Natural killer cell (primary cell): ENCODE results near the gene PCSK5. TPM values are rescaled to one million over a fixed set of nuclear protein-coding genes. Genes with fewer than 3 reads are reported as not detected.
"Not testable (repeated sequence)": the region's sequence is repeated elsewhere in the genome, so short reads cannot be mapped to it uniquely, and the experiment has no call there.

Experiments used
- ATAC-seq, 3 donors: fragments of 150-1000 bp in 2 of 3; fragments of 200-7000 bp in 1 of 3; cut with Tn5 transposase; 1 replicate in 1 of 3; 2 replicates in 2 of 3; pipeline ENCODE4 v1.10.0; 2021; ENCODE audit warnings: mild to moderate bottlenecking in 2 of 3, moderate library complexity in 2 of 3
- DNase-seq, 2 donors: peaks; one replicate each; pipeline versions ENCODE4 v3.0.0 to v3.0.0-alpha.2; 2013 to 2021; ENCODE audit warnings: mixed read lengths in 1 of 2
- H3K27ac ChIP-seq: one replicate; pipeline ENCODE4 v1.5.1; 2013; ENCODE audit warnings: mild to moderate bottlenecking, low read length
- H3K27me3 ChIP-seq: one replicate; pipeline ENCODE4 v1.6.1; 2013; ENCODE audit warnings: low read length; ENCODE audit not compliant: control insufficient read depth, insufficient read depth
- H3K36me3 ChIP-seq: one replicate; pipeline ENCODE4 v1.6.1; 2013; ENCODE audit warnings: low read length; ENCODE audit not compliant: control insufficient read depth, insufficient read depth
- H3K4me1 ChIP-seq: one replicate; pipeline ENCODE4 v1.6.1; 2013; ENCODE audit warnings: low read length; ENCODE audit not compliant: control insufficient read depth, insufficient read depth
- H3K4me3 ChIP-seq: one replicate; pipeline ENCODE4 v1.5.1; 2013; ENCODE audit warnings: low read length
- H3K9me3 ChIP-seq: one replicate; pipeline ENCODE4 v1.6.1; 2013; ENCODE audit warnings: low read length; ENCODE audit not compliant: control insufficient read depth, insufficient read depth
- H3K27ac Mint-ChIP-seq, 2 donors: one replicate each; pipeline ENCODE4 v1.8.0; 2022; ENCODE audit warnings: mild to moderate bottlenecking in 2 of 2, mixed read lengths in 2 of 2, moderate library complexity in 1 of 2
- H3K27me3 Mint-ChIP-seq, 2 donors: one replicate each; pipeline ENCODE4 v1.8.0; 2022; ENCODE audit warnings: low read depth in 2 of 2, mixed read lengths in 2 of 2
- H3K36me3 Mint-ChIP-seq: one replicate; pipeline ENCODE4 v1.8.0; 2022; ENCODE audit warnings: mixed read lengths
- H3K4me1 Mint-ChIP-seq, 2 donors: one replicate each; pipeline ENCODE4 v1.8.0; 2022; ENCODE audit warnings: mixed read lengths in 2 of 2
- H3K4me3 Mint-ChIP-seq: one replicate; pipeline ENCODE4 v1.8.0; 2022; ENCODE audit warnings: mild to moderate bottlenecking, moderate library complexity, mixed read lengths
- H3K9me3 Mint-ChIP-seq, 2 donors: one replicate each; pipeline ENCODE4 v1.8.0; 2022; ENCODE audit warnings: mixed read lengths in 2 of 2
- WGBS: methylation state at CpG from one replicate; pipeline ENCODE4 v1.1.7; 2013; ENCODE audit warnings: missing lambda C conversion rate; ENCODE audit not compliant: insufficient coverage; 5-methylcytosine and 5-hydroxymethylcytosine counted together
- intact Hi-C: fragments of 100-400 bp; cut with micrococcal nuclease; formaldehyde crosslinking; loops from one replicate; pipeline ENCODE4 v1.14.2; 2022
- total RNA-seq, 4 donors: library from RNA; stranded (reverse); fragments of 120-200 nt in 1 of 4; gene quantifications; one replicate each; pipeline versions ENCODE4 v1.2.3 to v1.2.4, GENCODE V29; 2013 to 2022
- TF ChIP-seq, protein P1 (sequence below): fragments of 200-600 bp; IDR thresholded peaks from one replicate; pipeline ENCODE4 v1.8.0; 2022; ENCODE audit warnings: antibody characterized with exemption

PCSK5 gene
- total RNA-seq, 3 donors from 2014 or later (not counting 1 experiment from before 2014, with no cell fraction given), result 2.4 to 13.2 (median 5.7) TPM

DNA sequence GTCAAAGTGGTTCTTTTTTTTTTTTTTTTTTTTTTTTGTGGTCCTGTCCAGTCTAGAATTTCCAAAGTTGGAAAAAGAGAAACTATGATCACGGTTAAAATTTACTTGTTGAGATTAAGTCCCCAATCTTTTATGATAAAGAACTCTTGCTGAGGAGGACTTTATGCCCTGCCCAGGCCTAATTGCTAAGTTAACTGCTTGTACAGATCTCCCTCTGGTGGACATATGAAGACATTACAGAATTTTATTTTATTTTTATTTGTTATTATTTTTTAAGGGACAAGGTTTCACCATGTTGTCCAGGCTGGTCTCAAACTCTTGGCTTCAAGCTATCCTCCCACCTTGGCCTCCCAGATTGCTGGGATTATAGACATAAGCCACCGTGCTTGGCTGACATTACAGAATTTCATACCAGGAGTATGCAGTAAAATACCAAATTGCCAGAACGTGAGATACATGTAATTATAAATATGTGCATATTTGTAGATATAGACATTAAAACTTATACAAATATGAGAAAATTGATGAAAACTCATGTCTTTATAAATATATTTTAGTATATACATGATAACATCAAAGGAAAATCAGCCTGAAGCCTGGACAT, 412.6 kb downstream of the PCSK5 start:
- Mint-ChIP-seq H3K27me3 (peaks cover 0 to 3% of the 10 kb centered on the region in 2 donors), H3K27ac (no peak overlapping the region), H3K36me3 (no peaks in the 10 kb centered on the region), H3K4me1 (no peaks in the 10 kb centered on the region), H3K9me3 (no peaks in the 10 kb centered on the region), H3K4me3 (no peak overlapping the region)
- Histone ChIP-seq H3K4me1 (no peaks in the 10 kb centered on the region), H3K4me3 (no peak overlapping the region), H3K27ac (no peak overlapping the region), H3K36me3 (no peaks in the 10 kb centered on the region), H3K27me3 (no peaks in the 10 kb centered on the region), H3K9me3 (no peaks in the 10 kb centered on the region)
- ATAC-seq (peak; percentile 57 to 82 (median 70)), DNase-seq (peak in 1 of 2 donors; percentile 66)
- WGBS, result 4% methylated on average over 2 of the region's 3 CpGs
- intact Hi-C loops, result loop anchor here (2.0 kb wide), 1 partner anchor 436 kb away; no protein-coding TSS in a partner anchor
- TF ChIP-seq, protein P1, sequence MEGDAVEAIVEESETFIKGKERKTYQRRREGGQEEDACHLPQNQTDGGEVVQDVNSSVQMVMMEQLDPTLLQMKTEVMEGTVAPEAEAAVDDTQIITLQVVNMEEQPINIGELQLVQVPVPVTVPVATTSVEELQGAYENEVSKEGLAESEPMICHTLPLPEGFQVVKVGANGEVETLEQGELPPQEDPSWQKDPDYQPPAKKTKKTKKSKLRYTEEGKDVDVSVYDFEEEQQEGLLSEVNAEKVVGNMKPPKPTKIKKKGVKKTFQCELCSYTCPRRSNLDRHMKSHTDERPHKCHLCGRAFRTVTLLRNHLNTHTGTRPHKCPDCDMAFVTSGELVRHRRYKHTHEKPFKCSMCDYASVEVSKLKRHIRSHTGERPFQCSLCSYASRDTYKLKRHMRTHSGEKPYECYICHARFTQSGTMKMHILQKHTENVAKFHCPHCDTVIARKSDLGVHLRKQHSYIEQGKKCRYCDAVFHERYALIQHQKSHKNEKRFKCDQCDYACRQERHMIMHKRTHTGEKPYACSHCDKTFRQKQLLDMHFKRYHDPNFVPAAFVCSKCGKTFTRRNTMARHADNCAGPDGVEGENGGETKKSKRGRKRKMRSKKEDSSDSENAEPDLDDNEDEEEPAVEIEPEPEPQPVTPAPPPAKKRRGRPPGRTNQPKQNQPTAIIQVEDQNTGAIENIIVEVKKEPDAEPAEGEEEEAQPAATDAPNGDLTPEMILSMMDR, result peak; percentile 73

DNA sequence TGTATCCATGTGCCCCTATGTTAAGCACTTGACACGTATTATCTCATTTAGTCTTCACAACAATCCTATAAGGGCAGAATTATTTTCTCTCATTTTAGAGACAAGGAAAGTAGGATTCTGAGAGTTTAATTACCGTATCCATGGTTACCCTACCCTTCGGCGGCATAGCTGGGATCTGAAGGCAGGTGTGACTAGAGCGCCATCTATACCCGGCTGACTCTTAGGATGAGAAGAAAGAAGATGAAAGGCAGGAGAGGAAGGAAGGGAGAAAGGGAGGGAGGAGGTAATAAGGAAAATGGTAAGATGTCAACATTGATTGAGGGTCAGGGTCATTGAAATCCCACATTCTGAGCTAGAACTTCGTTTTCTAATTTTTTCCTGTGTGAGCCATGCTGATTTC, 416.6 kb downstream of the PCSK5 start:
- H3K27me3 ChIP-seq, H3K36me3 Mint-ChIP-seq, H3K4me3 ChIP-seq, H3K4me1 ChIP-seq, H3K27me3 Mint-ChIP-seq, DNase-seq, H3K9me3 Mint-ChIP-seq, intact Hi-C loops, H3K27ac Mint-ChIP-seq, H3K27ac ChIP-seq, H3K4me3 Mint-ChIP-seq, ATAC-seq, H3K9me3 ChIP-seq, H3K4me1 Mint-ChIP-seq, H3K36me3 ChIP-seq: not testable (repeated sequence)
- 46% methylated on average over 6 of the region's 7 CpGs for WGBS

DNA sequence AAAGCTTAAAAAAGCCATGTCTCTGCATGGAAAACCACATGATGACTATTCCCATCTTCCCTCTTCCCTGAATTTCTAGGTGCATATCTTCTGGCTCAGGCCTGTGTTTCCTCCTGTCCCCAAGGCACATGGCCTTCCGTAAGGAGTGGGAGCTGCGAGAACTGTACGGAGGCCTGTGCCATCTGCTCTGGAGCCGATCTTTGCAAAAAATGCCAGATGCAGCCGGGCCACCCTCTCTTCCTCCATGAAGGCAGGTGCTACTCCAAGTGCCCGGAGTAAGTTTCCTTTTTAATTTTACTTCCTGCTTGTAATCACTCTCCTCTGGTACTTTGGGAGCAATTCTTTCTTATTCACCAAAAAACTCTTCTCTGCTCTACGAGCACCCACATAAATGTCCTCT, 420.1 kb downstream of the PCSK5 start:
- no peaks in the 10 kb centered on the region for H3K27me3 ChIP-seq
- H3K4me3 ChIP-seq, result no peak overlapping the region
- no peak for ATAC-seq
- Mint-ChIP-seq H3K27me3 (peaks cover 4 to 6% of the 10 kb centered on the region in 2 donors), H3K4me1 (no peaks in the 10 kb centered on the region), H3K27ac (no peak overlapping the region), H3K4me3 (no peak overlapping the region), H3K36me3 (no peaks in the 10 kb centered on the region), H3K9me3 (no peaks in the 10 kb centered on the region)
- H3K4me1 ChIP-seq, result no peaks in the 10 kb centered on the region
- 94% methylated on average over 6 of the region's 7 CpGs for WGBS
- H3K9me3 ChIP-seq, result no peaks in the 10 kb centered on the region
- no peak overlapping the region for H3K27ac ChIP-seq
- DNase-seq, result no peak
- H3K36me3 ChIP-seq, result no peaks in the 10 kb centered on the region
- TF ChIP-seq, protein P1, result no peak
- intact Hi-C loops, result no loop called here

DNA sequence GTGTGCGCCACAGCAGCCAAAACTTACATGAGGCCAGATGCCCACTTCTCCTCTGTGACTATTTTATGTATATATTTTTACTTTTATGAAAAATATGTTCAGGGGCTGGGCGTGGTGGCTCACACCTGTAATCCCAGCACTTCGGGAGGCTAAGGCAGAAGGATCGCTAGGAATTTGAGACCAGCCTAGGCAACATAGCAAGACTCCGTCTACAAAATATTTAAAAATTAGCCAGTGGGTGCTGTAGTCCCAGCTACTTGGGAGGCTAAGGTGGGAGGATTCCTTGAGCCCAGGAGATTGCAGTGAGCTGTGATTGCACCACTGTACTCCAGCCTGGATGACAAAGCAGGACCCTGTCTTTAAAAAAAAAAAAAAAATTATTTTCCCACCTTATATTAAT, 420.5 kb downstream of the PCSK5 start:
- Histone ChIP-seq H3K4me3 (no peak overlapping the region), H3K36me3 (no peaks in the 10 kb centered on the region), H3K4me1 (no peaks in the 10 kb centered on the region), H3K9me3 (no peaks in the 10 kb centered on the region), H3K27ac (no peak overlapping the region), H3K27me3 (no peaks in the 10 kb centered on the region)
- 85% methylated on average over 4 of the region's 5 CpGs for WGBS
- intact Hi-C loops, result no loop called here
- no peaks in the 10 kb centered on the region for H3K9me3 Mint-ChIP-seq
- no peak for DNase-seq
- no peaks in the 10 kb centered on the region for H3K4me1 Mint-ChIP-seq
- no peaks in the 10 kb centered on the region for H3K36me3 Mint-ChIP-seq
- TF ChIP-seq, protein P1, result no peak
- peaks cover 4 to 6% of the 10 kb centered on the region in 2 donors for H3K27me3 Mint-ChIP-seq
- no peak overlapping the region for H3K27ac Mint-ChIP-seq
- no peak overlapping the region for H3K4me3 Mint-ChIP-seq
- no peak for ATAC-seq
